Kidney (tissue), 14 donors: ENCODE results near the gene DCTD. TPM values are rescaled to one million over a fixed set of nuclear protein-coding genes. Genes with fewer than 3 reads are reported as not detected.

Source experiments
- DNase-seq, 5 donors: peaks; one replicate each; pipeline ENCODE4 v3.0.0-alpha.2; 2013 to 2020
- FAIRE-seq: peaks from 2 replicates; lab custom pipeline; 2012; peaks lifted over from hg19 to GRCh38; lab: Jason Lieb, UNC
- H3K27ac ChIP-seq, 2 donors: one replicate each; pipeline ENCODE4 v1.7.0; 2013; ENCODE audit warnings: low read depth in 2 of 2, low read length in 2 of 2, inconsistent platforms in 1 of 2
- H3K27me3 ChIP-seq: one replicate; pipeline ENCODE4 v1.7.1; 2013; ENCODE audit warnings: low read length, inconsistent platforms; ENCODE audit not compliant: control insufficient read depth, insufficient read depth
- H3K36me3 ChIP-seq, 3 donors: one replicate each; pipeline versions ENCODE4 v1.7.0 to v1.7.1; 2013; ENCODE audit warnings: low read length in 3 of 3, control low read depth in 1 of 3, inconsistent platforms in 1 of 3; ENCODE audit not compliant: insufficient read depth in 3 of 3, control insufficient read depth in 2 of 3
- H3K4me1 ChIP-seq, 3 donors: one replicate each; pipeline versions ENCODE4 v1.7.0 to v1.7.1; 2013; ENCODE audit warnings: low read length in 3 of 3, inconsistent platforms in 1 of 3, low read depth in 1 of 3; ENCODE audit not compliant: control insufficient read depth in 2 of 3, insufficient read depth in 2 of 3
- H3K4me3 ChIP-seq, 3 donors: one replicate each; pipeline versions ENCODE4 v1.7.0 to v1.8.1; 2013; ENCODE audit warnings: low read length in 3 of 3, control low read depth in 1 of 3, inconsistent platforms in 1 of 3
- H3K9ac ChIP-seq, 3 donors: one replicate each; pipeline versions ENCODE4 v1.7.0 to v1.7.1; 2013; ENCODE audit warnings: low read length in 3 of 3, control low read depth in 1 of 3, inconsistent platforms in 1 of 3
- H3K9me3 ChIP-seq, 3 donors: one replicate each; pipeline versions ENCODE4 v1.7.0 to v1.7.1; 2013; ENCODE audit warnings: low read length in 3 of 3, control low read depth in 1 of 3, inconsistent platforms in 1 of 3; ENCODE audit not compliant: control insufficient read depth in 2 of 3, insufficient read depth in 1 of 3
- intact Hi-C: fragments of 100-400 bp; cut with DNase I; formaldehyde crosslinking; loops from one replicate; pipeline ENCODE4 v1.11.1; 2022
- polyA plus RNA-seq: library from polyadenylated mRNA; stranded (reverse); fragments of 350-450 nt; fragmentation: Illumina TruSeq; extraction: RNeasy Lipid Tissue Mini Kit (QIAGEN cat#74804); gene quantifications from one replicate; pipeline ENCODE4 v1.2.3, GENCODE V29; 2014; ENCODE audit warnings: low read depth, low replicate concordance; ENCODE audit not compliant: insufficient read depth
- total RNA-seq: library from RNA; stranded (reverse); fragmentation: NEBNext Ultra II Directional; extraction: Animal tissue kit (Norgen Biotek cat#: 25700); gene quantifications from one replicate; pipeline ENCODE4 v1.2.1, GENCODE V29; 2021
- TF ChIP-seq, protein P1 (sequence below): IDR thresholded peaks from 3 replicates; pipeline ENCODE4 v1.5.1; 2012; ENCODE audit warnings: mild to moderate bottlenecking, moderate library complexity, borderline replicate concordance; ENCODE audit not compliant: insufficient read depth; ENCODE audit errors: extremely low read depth
- donor health status: control.
- donor health status: control.
- donor health status: control.
- donor health status: control.
- donor health status: control.
- donor health status: DM: yes; HTN: yes; CAD: no.
- donor health status: Normal renal cell carcinoma (clear cell type).

DCTD gene
- total and polyA plus RNA-seq, 2 donors from 2014 or later: 54.9 to 99.6 TPM

GRCh38 chr4:182939680-182940079 is 22.5 kb upstream of the DCTD start:
- Histone ChIP-seq H3K36me3 (no peaks in the 10 kb centered on the region), H3K9me3 (no peaks in the 10 kb centered on the region), H3K27me3 (peaks cover 3% of the 10 kb centered on the region), H3K9ac (no peak overlapping the region), H3K4me1 (peaks cover 0 to 2% (median 0%) of the 10 kb centered on the region in 3 donors), H3K4me3 (no peak overlapping the region), H3K27ac (no peak overlapping the region)
- intact Hi-C loops: loop anchor here (5.0 to 10.0 kb wide), 2 partner anchors 125 to 323 kb away; no protein-coding TSS in a partner anchor
- DNase-seq: no peak
- TF ChIP-seq, protein P1, sequence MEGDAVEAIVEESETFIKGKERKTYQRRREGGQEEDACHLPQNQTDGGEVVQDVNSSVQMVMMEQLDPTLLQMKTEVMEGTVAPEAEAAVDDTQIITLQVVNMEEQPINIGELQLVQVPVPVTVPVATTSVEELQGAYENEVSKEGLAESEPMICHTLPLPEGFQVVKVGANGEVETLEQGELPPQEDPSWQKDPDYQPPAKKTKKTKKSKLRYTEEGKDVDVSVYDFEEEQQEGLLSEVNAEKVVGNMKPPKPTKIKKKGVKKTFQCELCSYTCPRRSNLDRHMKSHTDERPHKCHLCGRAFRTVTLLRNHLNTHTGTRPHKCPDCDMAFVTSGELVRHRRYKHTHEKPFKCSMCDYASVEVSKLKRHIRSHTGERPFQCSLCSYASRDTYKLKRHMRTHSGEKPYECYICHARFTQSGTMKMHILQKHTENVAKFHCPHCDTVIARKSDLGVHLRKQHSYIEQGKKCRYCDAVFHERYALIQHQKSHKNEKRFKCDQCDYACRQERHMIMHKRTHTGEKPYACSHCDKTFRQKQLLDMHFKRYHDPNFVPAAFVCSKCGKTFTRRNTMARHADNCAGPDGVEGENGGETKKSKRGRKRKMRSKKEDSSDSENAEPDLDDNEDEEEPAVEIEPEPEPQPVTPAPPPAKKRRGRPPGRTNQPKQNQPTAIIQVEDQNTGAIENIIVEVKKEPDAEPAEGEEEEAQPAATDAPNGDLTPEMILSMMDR: no peak
- no peak for FAIRE-seq

GRCh38 chr4:182938205-182938645 is 21.0 kb upstream of the DCTD start:
- no peak for FAIRE-seq
- peaks cover 0 to 2% (median 0%) of the 10 kb centered on the region in 3 donors for H3K4me1 ChIP-seq
- peaks cover 3% of the 10 kb centered on the region for H3K27me3 ChIP-seq
- no peak overlapping the region for H3K27ac ChIP-seq
- intact Hi-C loops: loop anchor here (5.0 to 10.0 kb wide), 2 partner anchors 127 to 324 kb away; no protein-coding TSS in a partner anchor
- H3K4me3 ChIP-seq: no peak overlapping the region
- H3K36me3 ChIP-seq: no peaks in the 10 kb centered on the region
- TF ChIP-seq, protein P1: peak; percentile 93
- H3K9me3 ChIP-seq: no peaks in the 10 kb centered on the region
- H3K9ac ChIP-seq: no peak overlapping the region
- DNase-seq: peak; percentile 70 to 82 (median 73)

- no peak for FAIRE-seq
- no peak overlapping the region for H3K27ac ChIP-seq
Measured at GRCh38 chr4:182937268-182938204, 20.4 kb upstream of the DCTD start.

More at GRCh38 chr4:182937268-182938204, 20.4 kb upstream of the DCTD start:
- no peak for DNase-seq
- intact Hi-C loops: loop anchor here (5.0 to 10.0 kb wide), 2 partner anchors 127 to 325 kb away; no protein-coding TSS in a partner anchor
- H3K9me3 ChIP-seq: no peaks in the 10 kb centered on the region
- no peak overlapping the region for H3K4me3 ChIP-seq
- H3K27me3 ChIP-seq: no peaks in the 10 kb centered on the region
- H3K4me1 ChIP-seq: peaks cover 0 to 2% (median 0%) of the 10 kb centered on the region in 3 donors
- no peak overlapping the region for H3K9ac ChIP-seq
- no peaks in the 10 kb centered on the region for H3K36me3 ChIP-seq
- TF ChIP-seq, protein P1: no peak
